ENCODE measurements around the gene CCDC171.
"Not testable (repeated sequence)": the region's sequence is repeated elsewhere in the genome, so short reads cannot be mapped to it uniquely, and the experiment has no call there.

DNA sequence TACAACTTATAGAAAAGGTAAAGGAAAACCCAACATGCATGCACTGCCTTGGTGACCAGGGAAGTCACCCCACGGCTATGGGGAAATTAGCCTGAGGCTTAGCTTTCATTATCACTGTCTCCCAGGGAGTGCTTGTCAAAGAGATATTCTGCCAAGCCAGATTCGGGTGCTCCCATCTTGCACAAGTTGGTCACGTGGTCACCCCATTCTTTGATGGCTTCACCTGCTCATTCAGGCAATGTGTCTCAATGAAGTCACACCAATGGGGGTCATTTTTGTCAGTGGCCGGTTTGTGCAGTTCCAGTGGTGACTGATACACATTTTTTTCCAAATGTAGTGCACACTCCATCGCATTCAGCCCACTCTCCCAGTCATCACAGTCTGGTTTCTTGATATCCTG lies 25.8 kb upstream of the CCDC171 start:
- TF ChIP-seq, protein P1, sequence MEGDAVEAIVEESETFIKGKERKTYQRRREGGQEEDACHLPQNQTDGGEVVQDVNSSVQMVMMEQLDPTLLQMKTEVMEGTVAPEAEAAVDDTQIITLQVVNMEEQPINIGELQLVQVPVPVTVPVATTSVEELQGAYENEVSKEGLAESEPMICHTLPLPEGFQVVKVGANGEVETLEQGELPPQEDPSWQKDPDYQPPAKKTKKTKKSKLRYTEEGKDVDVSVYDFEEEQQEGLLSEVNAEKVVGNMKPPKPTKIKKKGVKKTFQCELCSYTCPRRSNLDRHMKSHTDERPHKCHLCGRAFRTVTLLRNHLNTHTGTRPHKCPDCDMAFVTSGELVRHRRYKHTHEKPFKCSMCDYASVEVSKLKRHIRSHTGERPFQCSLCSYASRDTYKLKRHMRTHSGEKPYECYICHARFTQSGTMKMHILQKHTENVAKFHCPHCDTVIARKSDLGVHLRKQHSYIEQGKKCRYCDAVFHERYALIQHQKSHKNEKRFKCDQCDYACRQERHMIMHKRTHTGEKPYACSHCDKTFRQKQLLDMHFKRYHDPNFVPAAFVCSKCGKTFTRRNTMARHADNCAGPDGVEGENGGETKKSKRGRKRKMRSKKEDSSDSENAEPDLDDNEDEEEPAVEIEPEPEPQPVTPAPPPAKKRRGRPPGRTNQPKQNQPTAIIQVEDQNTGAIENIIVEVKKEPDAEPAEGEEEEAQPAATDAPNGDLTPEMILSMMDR (IDR thresholded peaks at IDR 0.05), result not testable (repeated sequence)
- TF ChIP-seq POLR2AphosphoS5, POLR2A (IDR thresholded peaks at IDR 0.05): not testable (repeated sequence)
